Tongue (tissue), 2 donors: ENCODE data around the gene VSIG10. TPM values are rescaled to one million over a fixed set of nuclear protein-coding genes. Genes with fewer than 3 reads are reported as not detected.
A peak's percentile ranks its signal among the peaks of the same experiment; 100 is the strongest.
"Not testable (repeated sequence)": the region's sequence is repeated elsewhere in the genome, so short reads cannot be mapped to it uniquely, and the experiment has no call there.

Experiments
- DNase-seq: peaks from one replicate; pipeline ENCODE4 v3.0.0-alpha.2; 2015
- total RNA-seq: library from RNA; depleted of rRNA; stranded (reverse); fragments of >200 nt; gene quantifications from one replicate; pipeline ENCODE4 v1.2.3, GENCODE V29; 2014

VSIG10 gene
- total RNA-seq = 17.3 TPM

GRCh38 chr12:118103601-118104382 lies at the start of gene VSIG10:
Gene VSIG10, minus strand, starts transcription at chr12:118104011. Its CDS starts 340 bp downstream, at chr12:118103671.
- peak; percentile 72 for DNase-seq

- DNase-seq = no peak
These were observed 47.9 kb upstream of the VSIG10 start for GRCh38 chr12:118151755-118152154.

GRCh38 chr12:118150625-118151024 lies 46.8 kb upstream of the VSIG10 start:
- DNase-seq = no peak

GRCh38 chr12:118148287-118148686 lies 44.5 kb upstream of the VSIG10 start:
- DNase-seq = no peak

- DNase-seq = no peak
These were observed 42.0 kb upstream of the VSIG10 start for GRCh38 chr12:118145798-118146156.

GRCh38 chr12:118145113-118145797 lies 41.4 kb upstream of the VSIG10 start:
- DNase-seq = no peak

- DNase-seq = no peak
These were observed 40.7 kb upstream of the VSIG10 start for GRCh38 chr12:118144499-118144898.

GRCh38 chr12:118140825-118141224 lies 37.0 kb upstream of the VSIG10 start:
- DNase-seq = no peak

GRCh38 chr12:118137148-118137678 lies 33.4 kb upstream of the VSIG10 start:
- DNase-seq = no peak

GRCh38 chr12:118136559-118137003 lies 32.8 kb upstream of the VSIG10 start:
- DNase-seq = peak; percentile 52

- DNase-seq = peak; percentile 95
These were observed 32.2 kb upstream of the VSIG10 start, which contains the start of gene PEBP1 for GRCh38 chr12:118135788-118136558. Gene PEBP1, plus strand, starts transcription at chr12:118136124. Its CDS starts 86 bp downstream, at chr12:118136210.

GRCh38 chr12:118129436-118129835 lies 25.6 kb upstream of the VSIG10 start:
- not testable (repeated sequence) for DNase-seq

- no peak for DNase-seq
These were observed 24.1 kb upstream of the VSIG10 start for GRCh38 chr12:118127867-118128266.

- peak; percentile 29 for DNase-seq
These were observed 22.4 kb upstream of the VSIG10 start for GRCh38 chr12:118126119-118126757.

- DNase-seq = no peak
These were observed 21.9 kb upstream of the VSIG10 start for GRCh38 chr12:118125743-118126118.

GRCh38 chr12:118124333-118124874 lies 20.6 kb upstream of the VSIG10 start:
- DNase-seq = no peak

GRCh38 chr12:118122264-118122663 lies 18.5 kb upstream of the VSIG10 start:
- no peak for DNase-seq

- DNase-seq = peak; percentile 68
These were observed 17.0 kb upstream of the VSIG10 start for GRCh38 chr12:118120579-118121363.

- DNase-seq = no peak
These were observed 15.7 kb upstream of the VSIG10 start for GRCh38 chr12:118119449-118119879.

- no peak for DNase-seq
These were observed 5.3 kb upstream of the VSIG10 start for GRCh38 chr12:118109088-118109487.

- DNase-seq = no peak
These were observed 3.9 kb upstream of the VSIG10 start for GRCh38 chr12:118107694-118108093.
